GM18907 (cell line): Measurements from ENCODE around the gene PRPF18.

Source experiments
- ATAC-seq: cut with Tn5 transposase; IDR thresholded peaks from one replicate; pipeline ENCODE4 v1.9.1; 2021; ENCODE audit warnings: mild to moderate bottlenecking, moderate library complexity; ENCODE audit not compliant: unreplicated experiment

Gene PRPF18

DNA sequence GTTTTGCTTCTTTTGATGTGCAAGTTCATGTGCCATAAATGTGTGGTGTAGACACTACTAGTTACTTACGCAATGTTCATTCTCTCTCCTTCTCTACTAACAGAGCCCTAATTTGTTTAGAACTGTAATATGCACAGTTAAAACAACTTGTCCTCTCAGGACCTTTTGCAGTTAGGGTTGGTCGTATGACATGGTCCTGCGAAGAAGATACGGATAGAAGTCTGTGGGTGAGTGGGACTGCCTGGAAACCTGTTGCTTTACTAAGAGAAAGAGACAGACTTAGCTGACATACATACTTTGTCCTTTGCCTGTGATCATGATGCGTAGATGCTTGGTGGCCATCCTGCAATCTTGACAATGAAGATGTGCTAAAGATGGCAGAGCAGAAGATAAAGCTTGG, 51.1 kb downstream of the PRPF18 start:
- ATAC-seq = no peak

DNA sequence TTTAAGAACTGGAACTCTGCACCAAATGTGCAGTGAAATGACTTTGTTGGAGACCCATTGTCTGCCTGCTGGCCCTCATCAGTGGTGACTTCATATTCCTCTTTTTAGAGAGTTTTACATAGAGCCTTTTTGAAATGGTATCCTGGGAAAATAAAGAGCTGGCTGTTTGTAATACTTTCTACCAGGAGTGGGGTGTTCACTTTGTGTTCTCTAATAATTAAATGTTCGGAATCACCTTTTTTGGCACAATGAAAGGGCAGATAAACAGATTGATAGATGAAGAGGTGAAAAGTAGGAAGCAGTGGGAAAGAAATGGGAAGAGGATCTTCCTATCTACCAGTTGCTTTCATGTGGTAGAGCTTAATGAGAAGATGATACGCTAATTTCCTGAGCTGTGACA, 55.5 kb downstream of the PRPF18 start:
- ATAC-seq = no peak

DNA sequence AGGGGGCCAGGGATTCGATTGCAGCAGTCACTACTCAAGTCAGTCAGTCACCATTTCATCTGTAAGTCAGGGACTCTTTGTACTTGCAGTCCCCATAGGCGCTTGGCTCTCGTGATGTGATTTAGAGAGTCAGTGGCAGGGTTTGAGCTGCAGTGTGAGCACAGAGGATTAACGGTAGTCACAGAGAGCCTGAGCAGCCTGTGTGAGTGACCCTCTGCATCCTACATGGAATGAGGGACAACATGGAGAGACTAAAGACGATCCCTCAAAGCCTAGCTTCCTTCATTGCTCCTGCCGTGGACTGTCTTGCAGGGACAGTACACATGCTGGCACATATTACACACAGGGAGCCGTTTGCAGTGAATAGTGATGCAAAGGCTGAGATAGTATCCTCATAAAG, 56.3 kb downstream of the PRPF18 start:
- no peak for ATAC-seq

DNA sequence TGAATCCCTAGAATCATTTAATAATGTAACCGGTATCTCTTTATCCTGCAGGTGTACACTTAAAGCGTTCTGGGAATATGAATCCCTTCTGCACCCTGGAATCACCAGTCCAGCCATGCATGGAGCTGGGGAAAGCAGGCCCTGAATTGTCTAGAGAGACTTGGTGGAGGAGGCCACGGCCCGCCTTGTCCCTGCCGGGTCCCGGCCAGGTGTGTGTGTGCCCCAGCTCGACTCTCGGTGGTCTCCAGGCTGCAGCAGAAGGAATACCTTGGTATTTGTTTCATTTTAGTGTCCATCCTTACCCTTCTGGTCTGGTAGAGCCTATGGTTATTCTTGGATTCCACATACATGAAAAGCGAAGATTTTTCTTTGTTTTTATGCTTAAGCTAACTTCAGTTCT, 58.1 kb downstream of the PRPF18 start:
- ATAC-seq = no peak

DNA sequence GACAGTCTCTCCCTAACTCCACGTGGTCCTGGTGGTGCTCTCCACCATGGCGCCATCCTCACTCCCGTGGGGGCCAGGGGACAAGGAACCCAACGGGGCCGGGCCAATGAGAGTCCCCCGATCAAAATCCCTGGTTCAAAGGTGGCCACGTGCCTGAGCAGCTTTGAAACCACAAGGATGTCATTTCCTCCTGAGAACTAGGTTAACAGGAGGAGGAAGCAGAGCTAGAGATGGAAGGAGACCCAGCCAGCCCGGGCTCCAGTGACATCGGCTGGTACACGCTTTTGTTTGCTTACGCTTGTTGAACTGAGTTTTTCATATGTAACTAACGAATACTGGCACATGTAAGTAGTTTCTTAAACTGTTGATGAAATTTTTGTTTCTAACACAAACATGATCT, 61.7 kb downstream of the PRPF18 start:
- no peak for ATAC-seq

DNA sequence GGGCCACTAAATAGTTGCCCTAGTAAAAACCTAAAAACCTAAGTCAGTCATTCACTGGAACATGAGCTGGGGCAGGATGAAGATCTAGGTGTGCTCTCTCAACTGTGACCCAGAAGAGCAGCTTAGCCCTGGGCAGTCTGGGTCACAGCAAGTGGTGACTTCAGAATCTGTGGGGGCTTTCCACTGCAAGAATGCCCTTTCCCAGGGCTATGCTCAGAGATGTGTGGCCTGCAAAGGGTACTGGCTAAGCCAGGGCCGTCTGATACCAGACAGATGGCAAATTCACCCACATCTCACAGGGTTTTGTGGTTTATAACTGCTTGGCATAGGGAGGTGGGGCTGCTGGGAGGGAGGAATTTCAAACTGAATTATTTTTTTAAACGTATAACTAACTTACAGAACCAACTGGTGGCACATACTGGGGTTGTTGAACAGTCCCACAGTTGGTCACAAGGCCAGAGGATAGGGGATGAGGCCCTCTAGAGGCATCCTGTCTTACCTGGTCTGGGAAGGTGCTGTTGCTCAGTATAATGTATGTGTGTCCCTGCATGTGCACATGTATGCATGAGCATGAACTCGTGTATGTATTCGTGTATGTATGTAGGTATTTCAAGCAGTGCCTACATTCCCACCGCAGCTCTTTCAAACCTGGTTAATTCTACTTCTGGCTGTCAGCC, 63.2 kb downstream of the PRPF18 start:
- peak; percentile 77 for ATAC-seq

DNA sequence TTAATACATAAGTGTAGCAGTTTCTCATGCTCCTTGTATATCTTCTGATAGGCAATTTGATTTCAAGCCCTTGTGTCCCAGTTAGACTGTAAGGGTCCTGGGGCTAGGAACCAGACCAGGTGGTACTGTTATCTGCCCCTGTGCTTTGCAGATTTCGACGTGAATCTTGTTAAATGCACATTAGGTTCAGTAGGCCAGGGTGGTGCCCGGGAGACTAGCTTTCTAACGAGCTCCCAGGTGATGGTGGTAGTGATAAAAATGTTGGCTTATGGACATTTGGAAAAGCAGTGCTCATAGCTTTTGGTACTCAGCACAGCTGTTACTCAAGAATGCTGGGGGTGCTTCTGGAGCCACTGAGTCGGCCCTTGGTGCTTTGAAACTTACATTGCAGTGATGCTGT, 64.2 kb downstream of the PRPF18 start:
- no peak for ATAC-seq

DNA sequence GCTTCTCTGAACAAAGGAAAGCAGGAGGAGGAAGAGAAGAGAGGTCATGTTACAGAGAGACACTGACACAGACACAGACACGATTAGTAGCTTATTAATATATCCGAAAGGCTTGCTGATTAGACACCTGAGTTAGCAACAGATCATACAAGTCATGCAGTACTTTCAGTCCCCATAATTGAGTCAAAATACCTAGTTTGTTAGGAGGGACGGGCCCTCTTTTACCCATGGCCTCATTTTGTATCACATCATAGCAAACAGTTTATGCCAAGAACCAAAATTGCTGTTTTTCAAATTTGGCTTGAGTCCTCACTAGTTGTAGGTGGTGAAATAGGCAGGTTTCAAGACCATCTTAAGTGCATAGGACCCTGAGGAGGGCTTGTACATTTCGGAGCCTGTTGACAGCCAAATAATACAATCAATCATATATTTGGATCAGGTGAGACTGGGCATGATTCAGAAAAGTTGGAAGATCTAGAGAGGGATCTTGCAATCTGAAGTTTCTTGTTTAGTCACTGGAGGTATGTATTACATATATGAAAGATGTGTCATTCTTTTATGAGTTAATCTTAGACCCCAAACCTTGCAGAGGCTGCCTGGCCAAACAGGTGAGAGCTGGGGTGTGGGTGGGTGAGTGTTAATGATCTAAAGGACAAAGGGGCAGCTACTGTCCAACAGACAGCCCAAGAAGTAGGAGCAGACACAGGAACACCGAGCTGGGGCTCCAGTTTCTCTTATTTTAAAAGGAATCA, 65.4 kb downstream of the PRPF18 start:
- no peak for ATAC-seq

DNA sequence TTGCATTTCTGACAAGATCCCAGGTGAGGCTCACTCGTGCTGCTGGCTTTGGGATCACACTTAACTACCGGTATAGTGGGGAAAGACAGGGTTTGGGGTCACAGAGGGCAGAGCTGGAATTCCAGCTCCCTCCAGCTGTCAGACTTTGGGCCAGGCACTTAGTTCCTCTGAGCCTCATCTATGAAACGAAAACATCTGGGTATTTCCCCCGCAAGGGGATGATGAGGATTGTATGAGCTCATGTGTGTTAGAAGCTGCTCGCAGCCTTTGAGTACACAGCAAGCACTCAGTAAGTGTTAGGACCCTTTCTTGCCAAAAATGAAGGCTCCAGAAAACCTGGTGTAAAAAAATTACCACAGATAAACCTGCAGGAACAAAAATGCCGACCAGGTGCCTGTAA, 66.1 kb downstream of the PRPF18 start:
- no peak for ATAC-seq

DNA sequence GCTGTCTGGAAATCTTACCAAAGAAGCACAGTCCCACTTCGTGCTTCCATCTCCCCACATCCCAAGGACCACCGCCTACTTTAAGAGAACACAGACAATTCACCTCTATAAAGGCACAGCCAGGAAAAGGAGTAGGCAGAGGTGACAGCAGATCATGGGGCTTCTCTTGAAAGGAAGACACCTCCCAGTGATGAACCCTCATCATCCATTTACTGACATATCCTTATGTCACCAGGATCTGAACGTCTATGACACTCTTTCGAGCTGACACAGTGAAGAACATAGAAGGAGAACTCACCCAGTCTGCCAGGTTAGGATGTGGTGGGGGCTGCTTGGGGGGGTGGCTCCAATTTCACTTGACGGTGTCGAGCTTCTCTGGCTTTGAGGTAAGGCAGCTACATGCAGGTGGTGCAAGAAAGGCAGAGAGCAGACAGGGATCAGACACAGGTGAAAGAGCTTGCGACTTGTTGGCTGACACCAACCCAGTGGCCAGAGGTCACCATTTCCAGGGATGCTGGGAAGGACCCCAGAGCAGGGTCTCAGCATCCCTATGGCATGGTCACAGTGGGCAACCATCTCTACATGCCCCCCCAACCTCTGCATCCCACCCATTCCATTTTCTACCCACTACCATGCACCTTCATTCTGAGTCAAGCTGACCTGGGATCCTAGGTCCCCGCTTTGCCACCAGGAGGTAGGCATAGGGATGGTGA, 67.5 kb downstream of the PRPF18 start:
- ATAC-seq = no peak

DNA sequence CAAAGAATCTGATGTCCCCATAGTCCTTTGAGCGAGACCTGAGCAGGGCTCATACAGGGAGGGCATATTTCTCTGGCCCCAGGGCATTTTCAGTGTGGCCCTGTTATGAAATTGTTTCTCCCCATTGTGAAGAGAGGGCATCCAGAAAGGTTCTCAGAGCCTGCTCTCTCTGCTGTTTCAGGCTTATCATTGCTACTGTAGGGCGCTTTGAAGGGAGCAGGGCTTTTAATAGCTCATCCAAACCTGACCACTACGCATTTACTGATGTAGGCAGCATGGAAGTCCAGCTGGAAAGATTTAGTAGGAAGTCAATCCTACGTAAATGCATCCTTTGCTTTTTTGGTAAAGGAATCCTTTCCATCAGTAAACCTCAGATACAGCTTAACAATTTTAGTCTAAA, 68.1 kb downstream of the PRPF18 start:
- ATAC-seq = no peak

DNA sequence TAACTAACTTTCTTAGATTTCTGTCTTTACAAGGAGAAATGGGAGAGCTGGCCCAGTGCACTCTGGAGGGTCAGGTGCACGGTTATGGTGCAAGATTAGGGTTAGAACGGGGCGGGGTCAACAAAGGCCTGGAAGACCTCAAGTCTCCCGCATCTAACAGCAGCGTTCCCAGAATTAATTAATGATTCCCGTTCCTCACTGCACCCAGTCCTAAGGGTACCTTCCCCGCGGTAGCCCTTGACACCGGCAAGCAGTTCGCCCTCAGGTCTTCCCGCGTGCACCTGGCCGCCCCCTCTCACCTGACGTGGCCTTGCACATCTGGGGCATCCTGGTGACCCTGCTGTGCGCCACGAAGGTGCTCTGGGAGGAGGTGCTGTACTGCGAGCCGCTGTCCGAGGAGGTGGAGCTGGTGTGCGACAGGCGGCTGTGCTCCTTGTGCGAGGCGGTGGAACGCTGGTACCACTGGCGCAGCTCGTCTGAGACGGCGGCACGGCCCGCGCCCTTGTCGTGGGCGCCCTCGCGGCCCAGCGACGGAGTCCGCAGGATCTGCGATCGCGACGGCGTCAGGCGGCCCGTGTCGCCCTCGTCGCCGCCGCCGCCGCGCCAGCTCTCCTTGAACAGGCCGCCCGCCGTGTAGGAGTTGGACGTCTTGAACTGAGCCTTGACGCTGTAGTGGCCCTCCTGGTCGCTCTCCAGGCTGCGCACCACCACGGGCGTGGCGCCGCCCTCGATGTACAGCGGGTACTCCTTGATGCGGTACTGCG, 69.8 kb downstream of the PRPF18 start:
- no peak for ATAC-seq

DNA sequence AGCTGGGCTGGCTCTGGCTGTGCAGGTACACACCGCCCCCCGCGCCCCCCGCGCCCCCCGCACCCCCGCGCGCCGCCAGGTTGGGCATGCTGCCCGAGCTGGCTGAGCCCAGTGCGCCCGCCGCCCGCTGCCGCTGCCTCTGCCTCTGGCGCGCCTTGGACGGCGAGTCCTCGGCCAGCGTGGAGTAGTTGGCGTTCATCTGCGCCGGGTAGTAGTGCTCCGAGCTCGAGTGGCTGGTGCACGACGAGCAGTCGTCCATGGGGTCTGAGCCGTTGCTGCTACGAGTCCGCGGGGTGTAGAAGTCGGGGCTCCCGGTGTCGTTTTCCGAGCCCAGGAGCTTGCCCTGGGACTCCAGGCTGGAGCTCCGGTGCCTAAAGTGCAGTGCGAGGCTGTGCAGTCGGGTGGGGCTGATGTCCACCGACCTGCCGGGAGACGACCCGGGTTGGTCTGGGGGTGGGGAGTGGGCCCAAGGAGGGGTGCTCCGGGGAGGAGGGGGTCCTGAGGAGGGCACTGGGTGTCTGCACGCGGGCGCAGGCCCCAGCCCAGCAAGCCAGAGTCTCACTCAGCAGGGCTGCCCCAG, 70.4 kb downstream of the PRPF18 start:
- no peak for ATAC-seq

DNA sequence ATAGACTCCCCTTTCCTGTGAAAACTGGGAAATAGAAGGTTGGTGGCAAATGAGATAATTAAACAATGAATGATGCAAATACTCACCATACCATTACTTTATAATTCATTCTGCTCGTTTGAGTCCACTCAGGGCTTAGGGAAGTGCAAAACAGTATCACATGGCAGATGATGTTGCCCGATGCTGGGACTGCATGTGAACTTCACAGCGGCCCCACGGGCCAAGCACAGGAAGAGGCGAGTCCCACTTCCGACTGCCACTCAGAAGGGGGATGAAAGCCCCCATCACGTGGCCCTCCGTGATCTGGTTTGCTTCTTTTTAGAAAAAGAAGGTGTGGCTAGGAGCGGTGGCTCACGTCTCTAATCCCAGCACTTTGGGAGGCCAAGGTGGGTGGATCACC, 71.5 kb downstream of the PRPF18 start:
- ATAC-seq = no peak

DNA sequence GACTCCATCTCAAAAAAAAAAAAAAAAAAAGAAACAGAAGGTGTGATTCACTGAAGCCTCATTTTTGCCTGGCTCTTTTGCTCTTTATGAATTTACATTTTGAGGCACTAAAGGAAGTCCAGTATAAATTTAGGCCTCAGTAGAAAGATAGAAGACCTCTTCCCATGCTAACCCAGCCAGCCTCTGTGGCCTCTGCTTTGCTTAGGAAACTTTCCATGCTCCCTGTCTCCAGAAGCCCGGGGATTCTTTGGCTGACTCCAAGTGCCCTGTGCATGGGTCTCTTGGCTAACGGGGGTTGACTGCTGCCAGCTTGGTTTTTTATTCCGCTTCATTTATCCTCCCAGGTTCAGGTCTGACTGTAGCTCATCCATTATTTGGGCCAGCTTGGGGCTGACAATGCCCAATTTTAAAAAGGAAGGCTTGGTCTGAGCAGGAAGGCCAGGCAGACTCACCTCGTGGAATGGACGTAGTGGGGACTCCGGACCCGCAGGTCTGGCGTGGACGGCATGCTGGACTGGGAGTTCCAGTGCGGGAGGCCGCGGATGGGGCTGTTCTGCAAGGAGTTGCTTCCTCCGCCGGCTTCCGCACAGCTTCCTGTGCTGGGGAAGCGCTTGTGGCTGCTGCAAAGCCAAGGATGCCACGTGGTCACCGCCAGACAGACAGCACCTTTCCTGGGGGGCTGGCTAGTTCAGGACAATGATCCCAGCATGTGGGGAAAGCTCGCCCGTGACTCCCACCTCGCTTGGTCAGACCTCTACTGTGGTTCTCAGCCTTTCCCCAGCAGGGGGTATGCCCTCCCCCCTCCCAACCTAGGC, 72.3 kb downstream of the PRPF18 start:
- ATAC-seq = no peak

DNA sequence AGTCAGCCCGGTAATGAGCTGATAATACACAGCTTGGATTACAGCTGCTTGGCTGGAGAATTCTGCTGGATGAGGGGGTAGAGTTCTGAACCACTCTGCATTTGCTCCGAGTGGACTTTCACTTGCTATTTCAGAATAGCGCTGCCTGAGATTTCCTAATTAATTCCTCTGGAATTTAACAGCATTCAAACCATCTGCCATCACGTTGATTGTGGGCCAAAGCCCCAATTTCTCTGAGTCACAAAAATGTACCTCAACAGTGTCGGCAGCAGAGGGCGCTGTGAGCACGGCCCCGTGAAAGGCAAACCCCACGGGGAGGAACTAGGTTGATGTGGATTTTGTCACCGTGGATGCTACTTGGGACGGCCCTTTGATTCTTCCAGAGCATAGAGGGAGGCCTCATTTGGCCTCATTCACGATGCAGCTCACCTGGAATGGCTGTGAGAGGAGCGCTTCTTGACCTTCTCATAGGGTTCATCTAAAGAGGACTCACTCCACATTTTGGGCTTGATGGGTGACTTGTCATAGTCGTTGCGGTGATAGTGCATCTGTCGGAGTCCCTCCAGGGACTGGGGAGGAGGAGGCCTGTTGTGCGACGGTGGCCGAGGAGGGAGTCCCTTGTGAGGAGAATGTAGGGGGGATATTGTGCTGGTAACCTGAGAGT, 73.3 kb downstream of the PRPF18 start:
- peak; percentile 52 for ATAC-seq

DNA sequence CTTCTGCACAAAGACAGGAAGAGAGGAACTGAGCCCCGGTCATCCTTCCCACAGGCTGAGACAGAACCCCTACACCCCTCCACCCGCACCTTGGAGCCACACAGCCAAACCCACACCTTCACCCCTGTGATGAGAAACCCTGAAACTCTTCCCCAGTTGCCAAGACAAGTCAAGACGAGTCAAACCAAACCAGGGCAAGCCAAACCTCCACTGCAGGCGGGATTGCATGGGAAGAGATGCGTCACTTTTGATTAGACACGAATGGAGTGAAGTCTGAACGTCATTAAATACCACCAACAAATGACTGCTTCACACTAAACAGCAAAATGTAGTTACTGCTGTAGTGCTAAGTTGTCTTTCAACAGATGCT, 73.8 kb downstream of the PRPF18 start:
- ATAC-seq = no peak

DNA sequence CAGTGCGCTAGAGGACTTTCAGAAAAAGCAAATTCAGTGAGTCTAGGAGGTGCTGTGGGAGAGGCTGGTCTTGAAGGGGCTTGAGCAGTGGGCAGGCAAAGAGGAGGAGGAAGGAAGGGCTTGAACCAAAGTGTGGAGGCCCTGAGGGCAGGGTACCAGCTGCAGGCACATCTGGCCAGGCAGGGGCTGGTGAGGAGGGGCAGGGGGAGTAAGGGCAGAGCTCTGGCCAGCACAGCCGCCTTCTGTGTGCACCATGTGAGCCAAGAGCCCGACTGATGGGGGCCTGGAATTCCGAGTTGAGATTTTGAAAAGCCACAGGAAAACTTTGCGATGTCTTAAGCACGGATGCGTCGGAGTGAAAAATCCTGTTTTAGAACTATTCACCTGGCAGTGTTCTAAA, 74.5 kb downstream of the PRPF18 start:
- no peak for ATAC-seq

DNA sequence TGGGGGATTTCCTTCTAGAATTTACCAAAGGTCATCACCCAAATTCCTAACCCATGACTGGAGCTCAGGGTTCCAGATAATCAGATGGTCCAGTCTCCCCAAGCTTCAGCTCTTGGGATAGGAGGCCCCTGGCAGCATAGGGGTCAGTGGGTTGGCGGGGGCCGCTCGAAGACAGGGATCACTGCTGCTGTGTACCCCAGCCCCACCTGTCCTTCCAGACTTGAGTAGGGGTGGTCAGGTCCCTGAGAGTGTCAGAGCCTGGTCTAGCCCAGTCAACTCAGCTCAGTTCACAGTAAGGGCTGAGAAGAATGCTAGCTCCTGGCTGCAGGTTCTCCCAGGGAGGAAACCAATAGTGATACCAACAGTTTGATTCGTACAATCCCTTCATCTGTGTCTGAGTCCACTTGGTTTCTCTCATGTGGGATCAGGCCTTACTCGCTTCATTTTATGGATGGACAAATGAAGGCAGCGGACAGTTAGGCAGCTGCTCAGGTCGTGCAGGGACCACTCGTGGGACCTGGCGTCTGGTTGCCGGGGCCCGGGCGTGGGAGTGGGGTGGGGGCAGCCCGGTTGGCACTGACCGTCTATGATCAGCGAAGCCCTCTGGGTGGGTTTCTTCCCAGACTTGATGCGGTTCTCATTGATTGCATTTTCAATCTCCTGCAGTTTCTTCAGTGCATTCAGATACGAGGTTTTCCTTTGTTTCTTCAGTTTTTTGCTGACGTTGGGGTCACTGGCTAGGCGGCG, 78.9 kb downstream of the PRPF18 start:
- ATAC-seq = no peak
